Measurements from ENCODE around the gene DZIP1.

DZIP1 gene

DNA sequence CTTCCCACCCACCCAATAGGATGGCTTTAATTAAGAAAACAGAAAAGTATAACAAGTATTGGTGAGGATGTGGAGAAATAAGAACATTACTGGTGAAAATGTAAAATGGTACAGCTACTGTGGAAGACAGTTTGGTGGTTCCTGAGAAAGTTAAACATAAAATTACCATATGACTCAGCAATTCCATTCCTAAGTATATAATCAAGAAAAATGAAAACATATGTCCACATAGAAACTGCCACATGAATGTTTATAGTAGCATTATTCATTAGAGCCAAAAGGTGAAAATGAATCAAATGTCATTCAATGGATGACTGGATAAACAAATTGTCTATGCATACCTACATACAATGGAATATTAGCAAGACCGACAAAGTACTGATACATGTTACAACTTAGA, 16.9 kb downstream of the DZIP1 start:
- Histone ChIP-seq H3K79me2 (ENCODE audit: low read length) (no peaks in the 10 kb centered on the region), H3K9me3 (ENCODE audit: insufficient read depth, low read length) (no peaks in the 10 kb centered on the region), H3K4me1 (ENCODE audit: low read length) (peaks cover 9% of the 10 kb centered on the region; the same call in 1 of the 2 replicates), H3K4me2 (ENCODE audit: low read length) (no peak overlapping the region), H3K4me3 (ENCODE audit: low read length) (no peak overlapping the region), H3K27me3 (ENCODE audit: low read depth, low read length) (no peaks in the 10 kb centered on the region), H4K20me1 (ENCODE audit: insufficient read depth, low read length) (no peaks in the 10 kb centered on the region), H2AFZ (ENCODE audit: low read depth, low read length) (no peak overlapping the region), H3K36me3 (replicated peaks; ENCODE audit: low read depth, low read length) (no peaks in the 10 kb centered on the region), H3K9ac (ENCODE audit: low read length) (no peak overlapping the region), H3K27ac (ENCODE audit: low read length) (no peak overlapping the region)
- TF ChIP-seq, protein P1, sequence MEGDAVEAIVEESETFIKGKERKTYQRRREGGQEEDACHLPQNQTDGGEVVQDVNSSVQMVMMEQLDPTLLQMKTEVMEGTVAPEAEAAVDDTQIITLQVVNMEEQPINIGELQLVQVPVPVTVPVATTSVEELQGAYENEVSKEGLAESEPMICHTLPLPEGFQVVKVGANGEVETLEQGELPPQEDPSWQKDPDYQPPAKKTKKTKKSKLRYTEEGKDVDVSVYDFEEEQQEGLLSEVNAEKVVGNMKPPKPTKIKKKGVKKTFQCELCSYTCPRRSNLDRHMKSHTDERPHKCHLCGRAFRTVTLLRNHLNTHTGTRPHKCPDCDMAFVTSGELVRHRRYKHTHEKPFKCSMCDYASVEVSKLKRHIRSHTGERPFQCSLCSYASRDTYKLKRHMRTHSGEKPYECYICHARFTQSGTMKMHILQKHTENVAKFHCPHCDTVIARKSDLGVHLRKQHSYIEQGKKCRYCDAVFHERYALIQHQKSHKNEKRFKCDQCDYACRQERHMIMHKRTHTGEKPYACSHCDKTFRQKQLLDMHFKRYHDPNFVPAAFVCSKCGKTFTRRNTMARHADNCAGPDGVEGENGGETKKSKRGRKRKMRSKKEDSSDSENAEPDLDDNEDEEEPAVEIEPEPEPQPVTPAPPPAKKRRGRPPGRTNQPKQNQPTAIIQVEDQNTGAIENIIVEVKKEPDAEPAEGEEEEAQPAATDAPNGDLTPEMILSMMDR (IDR thresholded peaks at IDR 0.05; ENCODE audit: low read depth, low read length), result no peak
- TF ChIP-seq EZH2phosphoT487 (IDR thresholded peaks at IDR 0.05; ENCODE audit: low read depth), result no peak

DNA sequence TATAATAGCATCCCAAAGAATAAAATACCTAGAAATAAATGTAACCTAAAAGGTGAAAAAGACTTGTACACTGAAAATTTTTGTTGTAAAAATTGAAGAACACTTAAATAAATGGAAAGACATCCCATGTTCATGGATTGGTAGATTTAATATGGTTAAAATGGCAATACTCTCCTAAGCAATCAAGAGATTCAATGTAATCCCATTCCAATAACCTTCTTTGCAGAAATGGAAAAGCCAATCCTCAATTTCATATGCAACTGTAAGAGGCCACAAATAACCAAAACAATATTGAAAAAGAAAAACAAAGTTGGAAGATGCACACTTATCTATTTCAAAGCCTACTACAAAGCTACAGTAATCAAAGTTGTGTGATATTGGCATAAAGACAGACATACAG, 17.7 kb downstream of the DZIP1 start:
- Histone ChIP-seq H3K36me3 (replicated peaks; ENCODE audit: low read depth, low read length) (no peaks in the 10 kb centered on the region), H3K9me3 (ENCODE audit: insufficient read depth, low read length) (no peaks in the 10 kb centered on the region), H3K4me1 (ENCODE audit: low read length) (peaks cover 9% of the 10 kb centered on the region; the same call in 1 of the 2 replicates), H3K27me3 (ENCODE audit: low read depth, low read length) (no peaks in the 10 kb centered on the region), H4K20me1 (ENCODE audit: insufficient read depth, low read length) (no peaks in the 10 kb centered on the region), H2AFZ (ENCODE audit: low read depth, low read length) (no peak overlapping the region), H3K9ac (ENCODE audit: low read length) (no peak overlapping the region), H3K4me2 (ENCODE audit: low read length) (no peak overlapping the region), H3K4me3 (ENCODE audit: low read length) (no peak overlapping the region), H3K27ac (ENCODE audit: low read length) (no peak overlapping the region), H3K79me2 (ENCODE audit: low read length) (no peaks in the 10 kb centered on the region)
- TF ChIP-seq EZH2phosphoT487 (IDR thresholded peaks at IDR 0.05; ENCODE audit: low read depth), result no peak
- TF ChIP-seq, protein P1 (IDR thresholded peaks at IDR 0.05; ENCODE audit: low read depth, low read length), result no peak

DNA sequence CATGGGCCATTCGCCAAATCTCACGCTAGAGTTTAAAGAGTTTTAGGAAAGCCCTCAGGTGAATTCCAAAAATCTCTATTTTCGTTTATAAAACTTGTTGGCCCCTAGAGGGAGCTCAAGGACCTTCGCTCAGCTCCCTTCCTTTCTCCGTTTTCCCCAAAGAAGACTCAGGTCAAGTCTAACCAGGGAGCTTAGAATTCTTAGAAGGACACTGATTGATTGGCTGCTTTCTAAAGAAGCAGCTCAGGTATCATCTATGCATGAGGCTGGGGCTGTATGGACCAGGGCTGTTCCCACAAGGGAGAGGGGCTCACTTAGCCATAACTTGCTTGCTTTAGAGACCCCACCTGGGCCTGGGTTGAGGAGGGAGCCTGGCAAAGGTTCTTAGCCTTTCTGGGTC, 20.5 kb downstream of the DZIP1 start:
- peak overlapping the region; percentile 21; the same call in 1 of the 2 replicates for H3K4me2 ChIP-seq (ENCODE audit: low read length)
- no peak overlapping the region for H3K9ac ChIP-seq (ENCODE audit: low read length)
- H3K9me3 ChIP-seq (ENCODE audit: insufficient read depth, low read length), result no peaks in the 10 kb centered on the region
- no peaks in the 10 kb centered on the region for H3K36me3 ChIP-seq (replicated peaks; ENCODE audit: low read depth, low read length)
- no peak overlapping the region for H3K4me3 ChIP-seq (ENCODE audit: low read length)
- TF ChIP-seq EZH2phosphoT487 (IDR thresholded peaks at IDR 0.05; ENCODE audit: low read depth), result no peak
- TF ChIP-seq, protein P1 (IDR thresholded peaks at IDR 0.05; ENCODE audit: low read depth, low read length), result peak; percentile 83
- no peaks in the 10 kb centered on the region for H4K20me1 ChIP-seq (ENCODE audit: insufficient read depth, low read length)
- H3K27me3 ChIP-seq (ENCODE audit: low read depth, low read length), result no peaks in the 10 kb centered on the region
- H2AFZ ChIP-seq (ENCODE audit: low read depth, low read length), result 0 out of 2 replicates have a peak overlapping the region, but pooled peaks have one; percentile 66
- H3K27ac ChIP-seq (ENCODE audit: low read length), result no peak overlapping the region
- H3K79me2 ChIP-seq (ENCODE audit: low read length), result no peaks in the 10 kb centered on the region
- peaks cover 11% of the 10 kb centered on the region for H3K4me1 ChIP-seq (ENCODE audit: low read length)

DNA sequence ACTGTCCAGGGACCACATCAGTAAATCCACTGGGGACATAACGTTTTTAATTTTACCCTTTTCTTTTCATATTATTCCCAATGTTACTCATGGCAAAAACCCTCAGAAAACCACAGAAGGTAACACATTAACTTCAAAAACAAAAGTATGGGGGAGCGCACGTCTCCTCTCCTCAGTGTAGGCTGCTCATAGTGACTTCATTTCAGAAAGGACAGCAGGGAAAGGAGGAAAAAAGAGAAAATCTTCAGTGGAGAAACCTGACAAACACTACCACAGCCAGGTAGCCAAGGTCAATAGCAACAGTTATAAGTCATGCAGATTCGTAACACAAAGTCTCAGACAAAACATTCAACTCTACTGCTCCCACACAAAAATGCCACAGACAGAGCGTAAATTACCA, 21.4 kb downstream of the DZIP1 start:
- Histone ChIP-seq H3K36me3 (replicated peaks; ENCODE audit: low read depth, low read length) (no peaks in the 10 kb centered on the region), H3K4me3 (ENCODE audit: low read length) (no peak overlapping the region), H3K9me3 (ENCODE audit: insufficient read depth, low read length) (no peaks in the 10 kb centered on the region), H3K4me2 (ENCODE audit: low read length) (no peak overlapping the region), H3K4me1 (ENCODE audit: low read length) (peaks cover 11% of the 10 kb centered on the region), H2AFZ (ENCODE audit: low read depth, low read length) (no peak overlapping the region), H3K9ac (ENCODE audit: low read length) (no peak overlapping the region), H3K79me2 (ENCODE audit: low read length) (no peaks in the 10 kb centered on the region), H3K27me3 (ENCODE audit: low read depth, low read length) (no peaks in the 10 kb centered on the region), H3K27ac (ENCODE audit: low read length) (no peak overlapping the region), H4K20me1 (ENCODE audit: insufficient read depth, low read length) (no peaks in the 10 kb centered on the region)
- TF ChIP-seq, protein P1 (IDR thresholded peaks at IDR 0.05; ENCODE audit: low read depth, low read length), result no peak
- TF ChIP-seq EZH2phosphoT487 (IDR thresholded peaks at IDR 0.05; ENCODE audit: low read depth), result no peak
